Keratinocyte (primary cell): ENCODE data around the gene ACSL4. TPM values are rescaled to one million over a fixed set of nuclear protein-coding genes. Genes with fewer than 3 reads are reported as not detected.

ENCODE experiments used
- DNase-seq: peaks from one replicate; pipeline ENCODE4 v3.0.0-alpha.2; 2011; ENCODE audit warnings: low read depth, missing footprints, low spot score
- FAIRE-seq: peaks from 2 replicates; lab custom pipeline; 2011; peaks lifted over from hg19 to GRCh38; lab: Jason Lieb, UNC
- H2AFZ ChIP-seq: 2 replicates; pipeline ENCODE4 v1.6.0; 2012; ENCODE audit warnings: low read length, control low read depth, inconsistent platforms; ENCODE audit not compliant: control insufficient read depth
- H3K27ac ChIP-seq: 2 replicates; pipeline ENCODE4 v1.5.1; 2011; ENCODE audit warnings: low read length; ENCODE audit not compliant: control insufficient read depth, insufficient read depth
- H3K27me3 ChIP-seq: 3 replicates; pipeline ENCODE4 v1.6.0; 2011; ENCODE audit warnings: low read length; ENCODE audit not compliant: control insufficient read depth, insufficient read depth; ENCODE audit errors: extremely low read depth
- H3K36me3 ChIP-seq, 2 experiments: 2 replicates in 1 of 2; 3 replicates in 1 of 2; pipeline ENCODE4 v1.5.1; 2011; ENCODE audit warnings: low read length in 2 of 2, mild to moderate bottlenecking in 1 of 2; ENCODE audit not compliant: control insufficient read depth in 2 of 2, insufficient read depth in 2 of 2; ENCODE audit errors: extremely low read depth in 1 of 2
- H3K4me1 ChIP-seq: 3 replicates; pipeline ENCODE4 v1.5.1; 2011; ENCODE audit warnings: low read length; ENCODE audit not compliant: control insufficient read depth, insufficient read depth; ENCODE audit errors: extremely low read depth
- H3K4me2 ChIP-seq: 3 replicates; pipeline ENCODE4 v1.6.0; 2011; ENCODE audit warnings: low read depth, low read length; ENCODE audit not compliant: control insufficient read depth, insufficient read depth; ENCODE audit errors: extremely low read depth
- H3K4me3 ChIP-seq, 3 experiments: fragments of 200-600 bp in 1 of 3; sonication (generic) in 1 of 3; 2 replicates in 2 of 3; 3 replicates in 1 of 3; pipeline ENCODE4 v1.5.1; 2011 to 2016; ENCODE audit warnings: low read length in 3 of 3, mild to moderate bottlenecking in 3 of 3, control low read depth in 2 of 3, inconsistent platforms in 1 of 3, low read depth in 1 of 3, mixed read lengths in 1 of 3, mixed run types in 1 of 3, moderate library complexity in 1 of 3; ENCODE audit not compliant: control insufficient read depth in 2 of 3, insufficient read depth in 2 of 3; ENCODE audit errors: extremely low read depth in 1 of 3
- H3K79me2 ChIP-seq: 2 replicates; pipeline ENCODE4 v1.6.0; 2012; ENCODE audit warnings: low read length; ENCODE audit not compliant: control insufficient read depth, insufficient read depth
- H3K9ac ChIP-seq: 3 replicates; pipeline ENCODE4 v1.6.0; 2011; ENCODE audit warnings: low read length; ENCODE audit not compliant: control insufficient read depth, insufficient read depth; ENCODE audit errors: extremely low read depth
- H3K9me1 ChIP-seq: 3 replicates; pipeline ENCODE4 v1.6.0; 2011; ENCODE audit warnings: low read length; ENCODE audit not compliant: control insufficient read depth, insufficient read depth; ENCODE audit errors: extremely low read depth
- H3K9me3 ChIP-seq: 2 replicates; pipeline ENCODE4 v1.5.1; 2012; ENCODE audit warnings: low read depth, low read length; ENCODE audit not compliant: control insufficient read depth
- H4K20me1 ChIP-seq: 3 replicates; pipeline ENCODE4 v1.6.0; 2011; ENCODE audit warnings: low read length; ENCODE audit not compliant: control insufficient read depth, insufficient read depth; ENCODE audit errors: extremely low read depth
- CTCF ChIP-seq, 3 experiments: IDR thresholded peaks in 1 of 3; conservative IDR thresholded peaks in 1 of 3; optimal IDR thresholded peaks in 1 of 3; 2 replicates in 2 of 3; 3 replicates in 1 of 3; pipeline versions ENCODE3 to v1.5.1; 2011; ENCODE audit warnings: low read length in 3 of 3, mild to moderate bottlenecking in 3 of 3, moderate library complexity in 2 of 3, control low read depth in 1 of 3, inconsistent platforms in 1 of 3; ENCODE audit not compliant: insufficient read depth in 2 of 3; ENCODE audit errors: extremely low read depth in 1 of 3
- EZH2 ChIP-seq: IDR thresholded peaks from one replicate; pipeline ENCODE4 v1.6.1; 2012; ENCODE audit warnings: inconsistent platforms, mild to moderate bottlenecking, low read length, moderate library complexity
- dilution Hi-C: fragments of 300-500 bp; cut with MboI; formaldehyde crosslinking; loops from one replicate; pipeline ENCODE4 v1.7.0; 2020; ENCODE audit warnings: low sequenced_read_pairs; ENCODE audit not compliant: extremely low pct_ligation_motif_present
- polyA plus RNA-seq, 5 experiments: library from polyadenylated mRNA; depleted of rRNA in 3 of 5; stranded (reverse) in 3 of 5; stranded (forward) in 1 of 5; unstranded in 1 of 5; fragments of >200 nt; gene quantifications; 1 replicate in 1 of 5; 2 replicates in 3 of 5; 3 replicates in 1 of 5; pipeline versions ENCODE4 v1.2.1 to v1.2.3, GENCODE V29; 2011 to 2012; ENCODE audit warnings: missing spikeins in 2 of 5, low read depth in 1 of 5, low replicate concordance in 1 of 5

Gene ACSL4
- polyA plus RNA-seq, 1 donor (not counting 4 experiments of a cell fraction or from before 2014, with no cell fraction given): 78.3 TPM

- Histone ChIP-seq H3K36me3 (no peaks in the 10 kb centered on the region), H3K9me3 (no peaks in the 10 kb centered on the region), H4K20me1 (no peaks in the 10 kb centered on the region), H3K27ac (no peak within 1 kb of the TSS), H3K4me2 (no peak within 1 kb of the TSS), H3K27me3 (peaks cover 5% of the 10 kb centered on the region), H2AFZ (no peak within 1 kb of the TSS), H3K79me2 (no peaks in the 10 kb centered on the region), H3K9ac (no peak within 1 kb of the TSS), H3K9me1 (no peaks in the 10 kb centered on the region), H3K4me3 (no peak within 1 kb of the TSS), H3K4me1 (no peaks in the 10 kb centered on the region)
- no peak for DNase-seq
- dilution Hi-C loops: no loop called here
- FAIRE-seq: no peak
- TF ChIP-seq EZH2: no peak
- no peak for TF ChIP-seq CTCF (optimal IDR thresholded peaks at IDR 0.05 in 1 of 3, IDR thresholded peaks at IDR 0.05 in 1 of 3, conservative IDR thresholded peaks at IDR 0.05 in 1 of 3; ENCODE audit: extremely low read depth in 1 of 3, insufficient read depth in 2 of 3, low read length in 3 of 3)
These were observed 108.1 kb downstream of the ACSL4 start, which contains the start of gene KCNE5 for GRCh38 chrX:109624641-109625616. Gene KCNE5 (minus strand): TSS chrX:109625172. CDS start chrX:109625020, 152 bp downstream.

- Histone ChIP-seq H3K9me3 (no peaks in the 10 kb centered on the region), H3K79me2 (no peaks in the 10 kb centered on the region), H3K4me2 (no peak overlapping the region), H3K27ac (no peak overlapping the region), H3K4me3 (no peak overlapping the region), H3K4me1 (no peaks in the 10 kb centered on the region), H3K36me3 (no peaks in the 10 kb centered on the region), H3K9me1 (no peaks in the 10 kb centered on the region), H4K20me1 (no peaks in the 10 kb centered on the region), H3K9ac (no peak overlapping the region), H3K27me3 (peaks cover 4% of the 10 kb centered on the region), H2AFZ (no peak overlapping the region)
- TF ChIP-seq EZH2 (no peak), CTCF (optimal IDR thresholded peaks at IDR 0.05 in 1 of 3, IDR thresholded peaks at IDR 0.05 in 1 of 3, conservative IDR thresholded peaks at IDR 0.05 in 1 of 3; ENCODE audit: extremely low read depth in 1 of 3, insufficient read depth in 2 of 3, low read length in 3 of 3) (no peak)
- dilution Hi-C loops: no loop called here
- FAIRE-seq (no peak), DNase-seq (no peak)
These were observed 109.1 kb downstream of the ACSL4 start for GRCh38 chrX:109623997-109624396.
